Islet of Langerhans (tissue), 1 donor: ENCODE data around the gene AARS2.
"Not testable (repeated sequence)": the region's sequence is repeated elsewhere in the genome, so short reads cannot be mapped to it uniquely, and the experiment has no call there.

ENCODE experiments used
- FAIRE-seq: peaks from one replicate; lab custom pipeline; 2011; peaks lifted over from hg19 to GRCh38; lab: Jason Lieb, UNC

The AARS2 gene

DNA sequence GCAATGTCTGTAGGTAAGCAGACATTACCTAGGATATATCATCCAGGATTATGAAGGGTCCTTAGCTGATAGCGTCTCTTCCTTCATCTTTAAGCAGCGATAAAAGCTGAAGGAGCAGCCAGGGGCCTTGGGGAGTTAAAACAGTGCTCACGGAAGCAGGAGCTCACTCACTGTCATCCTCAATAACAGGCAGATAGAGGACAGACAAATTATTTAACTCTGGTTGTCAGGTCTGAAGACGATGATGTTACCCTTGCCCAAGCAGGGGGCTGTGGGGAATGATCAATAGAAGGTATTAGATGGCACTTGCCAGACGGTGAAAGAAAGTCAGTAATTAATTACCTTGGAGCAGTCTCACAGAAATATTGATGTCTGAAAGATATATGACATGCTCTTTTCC lies 16.7 kb upstream of the AARS2 start:
- FAIRE-seq: no peak

DNA sequence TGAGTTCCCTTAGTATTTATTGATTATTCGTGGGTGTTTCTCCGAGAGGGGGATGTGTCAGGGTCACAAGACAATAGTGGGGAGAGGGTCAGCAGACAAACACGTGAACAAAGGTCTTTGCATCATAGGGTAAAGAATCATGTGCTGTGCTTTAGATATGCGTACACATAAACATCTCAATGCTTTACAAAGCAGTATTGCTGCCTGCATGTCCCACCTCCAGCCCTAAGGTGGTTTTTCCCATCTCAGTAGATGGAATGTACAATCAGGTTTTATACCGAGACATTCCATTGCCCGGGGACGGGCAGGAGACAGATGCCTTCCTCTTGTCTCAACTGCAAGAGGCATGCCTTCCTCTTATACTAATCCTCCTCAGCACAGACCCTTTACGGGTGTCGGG lies 15.1 kb upstream of the AARS2 start:
- not testable (repeated sequence) for FAIRE-seq

DNA sequence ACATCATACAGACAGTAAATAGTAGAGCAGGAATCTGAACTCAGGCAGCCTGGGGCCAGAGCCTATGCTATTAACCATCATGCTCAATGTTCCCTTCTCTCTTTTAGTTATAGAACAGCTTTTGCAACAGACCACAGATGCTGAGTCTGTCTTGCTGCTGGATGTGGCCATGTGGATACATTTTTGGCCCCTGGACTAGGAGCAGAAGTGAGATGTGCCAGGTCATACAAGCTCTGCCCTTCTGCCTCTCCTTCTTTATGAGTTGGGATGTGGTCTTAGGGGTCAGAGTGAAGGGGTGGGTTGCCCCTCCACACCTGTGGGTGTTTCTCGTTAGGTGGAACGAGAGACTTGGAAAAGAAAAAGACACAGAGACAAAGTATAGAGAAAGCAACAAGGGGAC lies 14.6 kb upstream of the AARS2 start:
- FAIRE-seq: no peak

DNA sequence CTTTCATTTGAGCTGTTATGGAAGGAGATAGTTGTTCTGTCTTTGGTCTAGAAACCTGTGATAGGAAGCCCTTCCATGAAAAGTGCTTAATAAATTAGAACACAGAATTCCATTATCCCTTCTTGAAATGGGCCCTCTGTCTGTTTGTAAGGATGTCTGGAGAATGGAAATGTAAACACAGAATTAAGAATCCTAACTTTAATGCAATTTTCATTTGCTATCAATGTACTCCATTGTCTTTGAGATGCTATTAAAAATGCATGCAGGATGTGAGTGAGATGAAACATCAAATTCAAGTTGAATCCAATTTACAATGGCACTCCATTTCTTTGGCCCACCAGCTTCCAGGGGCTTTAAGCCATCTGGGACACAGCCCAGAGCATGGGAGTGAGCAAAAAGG lies 13.9 kb upstream of the AARS2 start:
- FAIRE-seq: no peak

DNA sequence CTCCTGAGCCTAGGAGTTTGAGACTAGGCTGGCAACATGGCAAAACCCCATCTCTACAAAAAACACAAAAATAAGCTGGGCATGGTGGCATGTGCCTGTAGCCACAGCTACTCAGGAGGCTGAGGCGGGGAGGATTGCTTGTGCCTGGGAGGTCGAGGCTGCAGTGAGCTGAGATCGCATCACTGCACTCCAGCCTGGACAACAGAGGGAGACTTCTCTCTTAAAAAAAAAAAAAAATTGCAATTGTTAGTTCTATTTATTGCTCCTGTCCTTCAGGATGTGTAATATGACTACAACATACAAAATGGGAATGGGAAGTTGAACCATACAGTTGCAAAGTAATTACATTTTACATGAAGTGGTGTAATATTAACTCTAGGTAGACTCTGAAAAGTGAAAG lies 8.1 kb upstream of the AARS2 start:
- no peak for FAIRE-seq

DNA sequence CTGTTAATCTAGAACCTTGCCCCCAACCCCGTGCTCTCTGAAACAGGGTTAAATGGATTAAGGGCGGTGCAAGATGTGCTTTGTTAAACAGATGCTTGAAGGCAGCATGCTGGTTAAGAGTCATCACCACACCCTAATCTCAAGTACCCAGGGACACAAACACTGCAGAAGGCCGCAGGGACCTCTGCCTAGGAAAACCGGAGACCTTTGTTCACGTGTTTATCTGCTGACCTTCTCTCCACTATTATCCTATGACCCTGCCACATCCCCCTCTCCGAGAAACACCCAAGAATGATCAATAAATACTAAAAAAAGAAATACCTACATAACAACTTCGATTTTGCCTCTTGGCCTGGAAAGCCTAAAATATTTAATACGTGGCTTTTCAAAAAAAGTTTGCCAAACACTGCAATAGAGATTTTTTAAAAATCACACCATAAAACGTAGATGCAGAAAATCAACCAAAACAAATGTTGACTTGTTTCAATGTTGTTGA lies 4.0 kb upstream of the AARS2 start:
- FAIRE-seq: not testable (repeated sequence)

DNA sequence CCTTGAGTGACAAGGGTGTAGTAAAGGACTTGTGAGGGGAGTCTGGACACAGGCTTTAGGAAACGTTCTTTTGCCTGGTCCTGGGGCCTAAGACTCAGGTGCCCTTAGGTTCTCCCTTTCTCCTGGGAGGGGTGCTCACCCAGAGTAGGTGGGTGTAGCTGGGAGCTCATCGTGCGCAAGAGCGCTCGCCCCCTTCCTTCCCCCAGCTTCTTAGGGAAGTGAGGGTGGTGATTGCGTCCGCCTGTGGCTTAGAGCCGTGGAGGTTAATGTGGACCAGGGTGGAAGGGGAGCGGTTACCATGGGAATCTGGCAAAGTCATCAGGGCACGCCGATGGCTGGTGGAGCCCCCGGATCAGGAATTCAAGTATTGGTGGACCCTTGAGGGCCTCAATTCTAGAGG lies 3.3 kb upstream of the AARS2 start:
- FAIRE-seq: no peak

DNA sequence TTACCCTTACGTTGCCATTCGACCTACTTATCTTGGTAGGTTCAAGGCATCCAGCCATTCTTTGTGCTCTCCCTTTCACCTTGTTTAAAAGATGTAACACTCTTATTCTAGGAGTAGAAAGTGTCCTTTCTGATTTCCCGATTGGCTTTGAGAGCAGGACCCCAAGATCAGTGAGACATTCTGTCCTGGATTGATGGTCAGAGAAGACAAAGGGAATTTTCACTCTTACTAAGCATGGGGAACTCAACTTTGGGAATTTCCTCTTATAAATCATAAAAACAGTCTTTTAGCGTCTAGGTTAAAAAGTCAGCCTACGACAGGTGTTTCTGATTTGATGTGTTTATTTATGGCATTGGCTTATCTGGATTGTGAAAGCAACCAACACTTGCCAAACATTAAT lies 2.8 kb upstream of the AARS2 start:
- no peak for FAIRE-seq

DNA sequence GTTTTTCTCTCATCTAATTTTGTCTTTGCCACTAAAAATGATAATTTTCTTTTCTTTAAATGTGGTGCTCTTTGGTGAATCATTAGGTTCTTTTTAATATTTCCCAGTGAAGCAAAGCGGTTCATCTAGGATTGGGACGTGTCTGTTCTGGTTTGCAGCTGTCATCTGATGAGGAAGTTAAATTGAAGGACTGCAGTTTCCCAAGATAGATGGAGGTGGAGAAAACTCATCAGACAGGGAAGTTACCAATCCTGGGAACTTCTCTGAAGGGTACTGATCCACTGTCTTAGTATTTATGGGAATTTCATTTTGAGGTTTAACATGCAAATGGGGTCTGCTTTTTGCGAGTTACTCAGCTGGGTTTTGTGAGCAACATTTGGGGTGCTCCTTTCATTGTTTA lies 2.4 kb upstream of the AARS2 start:
- FAIRE-seq: no peak

DNA sequence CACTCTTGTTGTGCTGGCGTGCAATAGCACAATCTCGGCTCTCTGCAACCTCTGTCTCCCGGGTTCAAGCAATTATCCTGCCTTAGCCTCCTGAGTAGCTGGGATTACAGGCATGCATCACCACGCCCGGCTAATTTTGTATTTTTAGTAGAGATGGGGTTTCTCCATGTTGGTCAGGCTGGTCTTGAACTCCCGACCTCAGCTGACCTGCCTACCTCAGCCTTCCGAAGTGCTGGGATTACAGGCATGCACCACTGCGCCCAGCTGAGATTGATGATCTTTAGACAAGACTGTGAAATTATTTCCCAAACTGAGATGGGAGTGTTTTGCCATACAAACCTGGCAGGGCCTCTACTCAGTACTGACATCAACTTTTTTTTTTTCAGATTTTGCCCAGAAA lies 1.5 kb upstream of the AARS2 start:
- not testable (repeated sequence) for FAIRE-seq

DNA sequence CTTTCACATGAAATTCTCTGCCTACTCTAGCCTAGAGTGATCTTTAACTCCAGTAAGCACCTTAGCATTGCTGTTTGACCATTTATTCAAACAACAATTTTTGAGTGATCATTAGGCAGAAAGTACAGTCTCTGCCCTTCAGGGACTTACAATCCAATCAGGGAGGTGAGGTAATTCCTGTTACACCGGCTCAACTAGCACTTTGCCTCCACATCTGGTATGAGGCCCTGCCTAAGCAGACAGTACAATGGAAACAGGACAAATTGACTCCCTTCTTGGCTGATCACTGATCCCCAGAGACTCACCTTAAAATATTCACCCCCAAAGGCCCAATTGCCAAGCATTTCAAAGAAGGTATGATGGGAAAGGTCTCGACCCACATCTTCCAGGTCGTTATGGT lies 1.4 kb downstream of the AARS2 start:
- no peak for FAIRE-seq

DNA sequence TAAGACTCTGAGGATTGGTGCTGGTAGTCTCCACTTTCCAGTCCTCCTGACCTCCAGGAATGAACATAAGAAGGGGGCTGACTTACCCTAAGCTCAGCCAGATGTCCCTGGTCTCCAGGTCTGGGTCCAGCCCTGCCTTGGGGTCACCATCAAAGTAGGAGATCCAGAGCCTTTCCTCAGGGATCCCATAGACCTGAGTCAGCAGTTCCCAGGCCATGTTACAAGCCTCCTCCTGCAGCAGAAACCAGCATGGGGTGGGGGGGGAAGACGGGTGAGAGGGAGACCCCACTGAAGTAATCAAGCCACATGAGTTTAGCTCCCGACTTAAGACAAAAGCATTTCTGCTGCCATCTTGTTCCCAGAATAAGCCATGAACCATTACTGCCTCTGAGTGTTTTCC lies 1.8 kb downstream of the AARS2 start:
- no peak for FAIRE-seq

DNA sequence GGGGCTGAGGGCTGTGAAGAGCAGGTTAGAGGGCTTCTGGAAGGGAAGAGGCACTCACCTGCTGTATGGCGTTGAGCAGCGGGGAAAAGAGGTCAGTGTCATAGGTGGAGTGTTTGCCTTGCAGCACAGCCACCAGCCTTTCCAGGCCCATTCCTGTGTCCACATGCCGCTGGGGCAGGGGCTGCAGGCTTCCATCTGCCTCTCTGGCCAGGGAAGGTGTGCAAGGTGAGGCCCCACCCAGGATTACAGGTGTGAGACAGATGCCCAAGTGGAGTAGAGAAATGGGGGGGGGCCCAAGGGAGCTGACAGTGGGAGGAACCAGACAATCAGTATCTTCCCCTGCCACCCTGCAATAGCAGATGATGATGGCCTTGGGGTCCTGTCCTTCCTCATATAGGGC lies 2.9 kb downstream of the AARS2 start:
- FAIRE-seq: no peak

DNA sequence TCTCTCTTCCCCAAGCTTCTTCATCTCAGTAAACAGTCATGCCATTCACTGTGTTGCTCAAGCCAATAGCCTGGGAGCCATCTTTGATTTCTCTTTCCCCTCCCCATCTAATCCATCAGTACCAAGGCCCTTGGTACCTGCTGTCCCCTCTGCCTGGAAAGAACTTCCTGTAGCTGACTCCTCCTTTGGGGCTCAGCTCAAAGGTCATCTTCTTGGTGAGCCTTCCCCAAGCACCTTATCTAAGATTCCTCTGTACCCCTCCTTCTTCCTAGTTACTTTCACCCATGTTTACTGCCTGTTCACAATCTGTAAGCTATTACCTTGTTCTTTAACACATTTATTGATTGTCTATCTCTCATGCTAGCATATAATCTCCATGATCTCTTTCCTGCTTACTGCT lies 3.5 kb downstream of the AARS2 start:
- FAIRE-seq: no peak

DNA sequence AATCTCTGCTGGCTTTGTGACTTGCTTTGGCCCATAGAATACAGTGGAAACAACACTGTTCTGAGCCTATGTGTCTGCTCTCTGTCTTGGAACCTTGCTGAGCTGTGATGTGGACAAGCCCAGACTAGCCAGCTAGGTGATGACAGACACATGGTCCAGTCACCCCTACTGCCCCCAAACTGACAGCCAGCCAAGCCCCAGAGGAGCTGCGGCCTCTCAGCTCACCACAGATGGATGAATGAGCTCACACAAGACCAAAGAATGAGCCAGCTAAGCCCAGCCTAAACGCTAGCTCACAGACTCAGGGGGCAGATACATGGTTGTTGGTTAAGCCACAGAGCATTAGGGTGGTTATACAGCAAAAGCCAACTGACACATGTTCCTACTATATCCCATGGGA lies 4.1 kb downstream of the AARS2 start:
- no peak for FAIRE-seq

DNA sequence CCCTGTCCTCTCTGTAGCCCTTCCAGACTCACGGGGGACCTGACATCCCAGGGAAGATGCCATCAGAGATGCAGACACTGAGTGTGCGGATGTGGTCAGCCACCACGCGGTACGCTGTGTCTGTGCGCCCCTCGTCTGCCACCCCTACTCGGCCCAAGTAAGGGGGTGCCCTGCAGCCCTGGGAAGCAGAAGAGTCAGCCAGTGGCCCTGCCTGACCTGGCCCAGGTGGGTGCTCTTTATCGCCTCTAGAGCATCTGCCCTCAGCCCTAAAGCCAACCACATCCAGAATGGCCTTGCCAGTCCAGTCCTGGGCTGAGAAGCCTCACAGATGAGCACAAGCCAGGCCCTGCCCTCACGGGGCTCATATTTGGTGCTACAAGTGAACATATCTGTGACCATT lies 5.9 kb downstream of the AARS2 start:
- no peak for FAIRE-seq

DNA sequence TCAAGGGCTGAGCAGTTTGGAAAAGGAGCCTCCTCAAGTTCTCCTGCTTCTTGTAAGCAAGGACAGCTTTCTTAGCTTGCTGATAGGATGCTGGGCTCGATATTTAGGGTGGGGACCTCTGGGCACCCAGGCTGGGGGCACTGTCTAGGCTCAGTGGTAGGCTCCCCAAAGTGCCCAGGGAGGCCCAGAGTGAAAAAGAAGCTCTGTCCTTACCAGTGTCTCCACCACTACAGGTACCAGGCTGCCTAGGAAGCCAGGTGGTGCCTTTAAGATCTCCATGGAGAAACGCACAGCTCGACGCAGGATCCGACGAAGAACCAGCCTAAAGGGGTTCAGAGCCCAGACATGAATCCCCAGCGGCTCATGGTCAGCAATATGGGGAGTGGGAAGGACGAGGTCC lies 6.4 kb downstream of the AARS2 start:
- no peak for FAIRE-seq

DNA sequence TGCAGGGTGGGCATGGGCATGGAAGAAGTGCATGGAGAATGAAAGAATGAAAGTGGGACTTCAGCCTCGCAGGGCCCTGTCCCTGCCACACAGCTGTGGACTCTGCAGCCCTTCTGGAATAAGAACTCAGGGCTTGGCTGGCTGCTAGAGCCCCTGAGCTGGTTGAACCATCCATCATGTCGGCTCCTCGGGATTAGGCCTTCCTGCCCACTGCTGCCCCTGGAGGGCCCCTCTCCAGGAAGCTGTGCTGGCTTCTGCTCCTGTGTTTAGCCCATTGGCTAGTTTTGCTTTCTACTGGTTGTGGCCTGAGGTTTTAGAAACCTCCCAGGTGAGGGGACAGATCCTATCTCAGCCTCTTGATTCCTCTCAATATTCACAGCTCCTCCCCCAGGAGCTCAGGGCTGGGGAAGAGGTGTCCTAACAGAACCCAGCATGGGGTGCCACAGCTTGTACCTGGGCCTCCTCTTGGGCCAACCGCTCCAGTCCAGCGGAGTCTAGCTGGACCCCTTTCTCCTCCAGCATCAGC lies 7.9 kb downstream of the AARS2 start:
- FAIRE-seq: no peak

DNA sequence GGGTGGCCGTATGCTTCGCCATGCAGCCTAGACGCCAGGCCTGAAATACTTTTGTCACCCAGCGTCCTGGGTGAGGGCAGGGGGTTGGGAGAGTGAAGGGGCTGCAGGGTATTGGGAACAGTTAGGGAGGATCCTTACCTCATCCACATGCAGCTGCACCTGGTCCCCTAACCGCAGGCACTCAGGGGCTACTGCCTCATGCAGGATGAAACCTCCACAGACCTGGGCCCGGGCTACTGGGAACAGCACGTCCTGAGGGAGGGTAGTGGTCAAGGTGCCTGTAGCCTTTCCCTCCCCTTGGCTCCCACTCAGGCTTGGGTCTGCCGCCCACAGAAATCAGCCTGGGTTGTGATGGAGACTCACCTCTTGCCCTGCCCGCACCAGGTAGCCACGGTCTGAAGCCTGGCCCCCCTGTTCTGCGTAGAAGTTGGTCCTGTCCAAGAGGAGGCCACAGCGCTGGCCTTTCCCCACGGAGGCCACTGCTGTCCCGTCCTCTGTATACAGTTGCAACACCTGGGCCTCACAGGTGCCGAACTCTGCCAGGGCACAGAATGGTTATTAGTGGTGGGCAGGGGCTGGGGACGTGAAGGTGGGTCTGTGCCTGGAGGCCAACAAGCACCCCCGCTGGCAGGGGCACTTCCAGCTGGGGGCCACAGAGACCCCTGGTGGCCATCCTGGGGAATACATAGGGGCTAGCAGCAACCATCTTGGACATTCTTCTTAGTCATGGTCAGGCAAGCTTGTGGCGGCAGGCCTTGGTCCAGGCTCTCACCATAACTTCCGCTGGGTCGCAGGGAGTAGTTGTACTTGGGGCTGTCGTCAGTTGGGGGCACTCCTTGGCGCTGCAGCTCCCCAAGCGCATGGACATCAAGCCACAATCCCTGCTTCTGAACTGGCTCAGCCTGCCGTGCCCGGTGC lies 8.6 kb downstream of the AARS2 start:
- FAIRE-seq: no peak

DNA sequence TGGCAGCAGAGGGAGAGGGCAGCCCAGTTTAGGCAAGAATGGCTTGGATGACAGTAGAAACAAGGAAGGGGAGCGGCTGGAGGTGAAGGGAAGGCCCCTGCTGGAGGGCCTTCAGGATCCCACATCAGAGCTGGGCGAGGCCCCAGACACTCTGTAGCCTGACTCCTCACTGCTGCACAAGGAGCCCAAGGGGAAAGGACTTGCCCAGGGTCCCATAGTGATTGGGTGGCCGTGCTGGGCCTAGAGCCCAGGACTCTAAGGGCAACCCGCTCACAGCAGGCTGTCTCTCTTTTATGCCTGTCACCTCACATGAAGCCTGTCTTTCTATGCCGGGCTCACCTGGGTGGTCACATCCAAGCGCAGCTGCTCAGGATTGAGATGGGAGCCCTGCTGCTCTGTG lies 9.3 kb downstream of the AARS2 start:
- FAIRE-seq: no peak

DNA sequence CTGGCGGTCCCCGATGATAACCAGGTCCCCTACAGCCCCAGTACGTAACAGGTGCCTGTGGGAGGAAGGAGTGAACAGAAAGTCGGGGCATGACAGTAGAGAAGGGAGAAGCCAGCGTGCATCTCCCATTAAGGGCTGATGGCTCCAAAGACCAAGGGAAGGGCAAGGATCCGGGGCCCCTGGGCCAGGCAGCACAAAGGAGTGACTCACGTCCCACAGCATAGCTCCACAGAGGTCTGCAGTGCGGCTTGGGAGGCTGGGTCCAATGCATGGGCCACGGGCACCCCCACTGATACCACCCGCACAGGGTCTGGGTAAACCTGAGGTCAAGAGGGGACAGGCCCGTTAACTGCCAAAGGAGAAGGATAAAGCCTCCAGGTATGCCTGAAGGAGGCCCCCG lies 10.3 kb downstream of the AARS2 start:
- no peak for FAIRE-seq

DNA sequence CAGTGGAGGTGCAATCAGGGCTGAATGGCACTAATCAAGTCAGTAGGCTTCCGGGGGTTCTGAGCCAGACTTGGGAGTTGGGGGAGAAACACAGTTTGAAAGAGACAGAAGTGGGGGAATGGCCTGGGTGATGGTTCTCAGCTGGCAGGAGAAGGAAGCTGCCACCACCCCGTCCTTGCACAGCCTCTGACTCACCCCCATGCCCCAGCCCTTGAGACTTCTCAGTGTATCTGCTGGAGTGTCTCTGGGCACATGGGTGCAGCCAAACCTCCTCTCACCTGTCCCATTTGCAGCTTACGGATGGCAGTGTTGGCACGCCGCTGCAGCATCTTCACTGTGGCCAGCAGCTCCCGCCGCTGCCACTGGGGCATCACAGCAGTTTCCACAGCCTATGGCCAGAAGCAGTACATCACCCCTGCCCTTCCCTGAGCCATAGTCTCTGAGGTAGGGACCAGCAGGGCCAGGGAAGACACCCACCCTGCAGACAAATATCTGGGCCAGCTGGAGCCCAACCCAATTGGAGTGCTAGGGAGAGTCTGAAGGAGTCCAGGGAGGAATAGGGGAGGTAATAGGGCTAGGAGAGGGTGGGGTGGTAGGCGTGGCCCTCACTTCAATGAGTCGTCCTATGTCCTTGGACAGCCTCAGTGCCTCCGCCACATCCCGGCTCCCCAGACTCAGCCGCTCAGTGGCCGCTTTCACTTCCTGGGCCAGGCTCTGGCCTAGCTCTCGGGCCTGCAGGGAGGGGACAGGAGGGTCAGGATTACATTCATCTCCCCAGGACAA lies 11.2 kb downstream of the AARS2 start:
- no peak for FAIRE-seq

DNA sequence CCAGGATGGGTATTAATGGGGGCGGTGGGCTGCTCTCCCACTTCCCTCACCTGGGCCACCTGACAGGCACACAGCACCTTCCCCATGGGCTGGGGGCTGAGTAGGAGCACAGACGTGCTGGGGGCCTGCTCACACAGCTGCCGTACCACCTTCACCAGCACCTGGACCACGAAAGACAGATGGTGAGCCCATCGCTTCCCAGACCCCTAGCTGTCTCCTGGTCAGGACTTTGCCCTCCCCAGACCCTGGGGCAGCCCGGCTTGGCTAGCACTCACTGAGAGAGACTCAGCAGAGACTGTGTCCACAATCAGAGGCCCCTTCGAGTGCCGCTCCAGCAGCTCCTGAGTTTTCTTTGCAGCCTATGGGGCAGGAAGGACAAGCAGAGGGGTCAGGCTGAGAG lies 12.0 kb downstream of the AARS2 start:
- FAIRE-seq: no peak
